GM18868 (cell line): ENCODE data around the gene METTL22.

ENCODE experiments used
- ATAC-seq: cut with Tn5 transposase; IDR thresholded peaks from one replicate; pipeline ENCODE4 v1.9.1; 2021; ENCODE audit warnings: mild to moderate bottlenecking, moderate library complexity; ENCODE audit not compliant: unreplicated experiment

Gene METTL22

DNA sequence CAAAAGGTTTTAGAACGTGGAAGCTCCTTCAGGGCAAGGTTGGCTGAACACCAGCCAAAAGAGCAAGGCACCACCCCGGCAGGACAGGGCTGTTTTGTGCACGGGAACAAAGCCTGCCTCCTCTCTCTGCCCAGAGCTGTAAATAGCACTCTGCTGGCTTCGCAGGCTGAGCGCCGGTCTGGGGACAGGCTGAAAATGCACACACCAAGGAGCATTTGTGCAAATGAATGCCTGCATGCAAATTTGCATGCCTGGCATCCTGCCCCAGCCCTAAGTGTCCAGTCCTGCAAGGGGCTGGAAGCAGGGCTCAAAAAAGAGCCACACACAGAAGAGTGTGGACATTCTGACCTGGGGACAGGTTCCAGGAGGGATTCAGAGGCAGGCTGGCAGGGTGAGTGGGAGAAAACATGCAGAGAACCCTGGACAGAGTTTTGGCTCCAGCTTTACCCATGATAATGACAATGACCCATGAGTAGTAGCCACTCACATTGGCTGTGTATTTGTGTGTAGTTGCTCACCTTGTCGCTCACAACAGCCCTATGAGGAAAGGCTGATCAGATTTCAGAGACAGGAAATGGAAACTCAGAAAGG, 64.6 kb downstream of the METTL22 start:
- no peak for ATAC-seq

- ATAC-seq = no peak
These were observed 65.4 kb downstream of the METTL22 start for GRCh38 chr16:8686879-8687278.

DNA sequence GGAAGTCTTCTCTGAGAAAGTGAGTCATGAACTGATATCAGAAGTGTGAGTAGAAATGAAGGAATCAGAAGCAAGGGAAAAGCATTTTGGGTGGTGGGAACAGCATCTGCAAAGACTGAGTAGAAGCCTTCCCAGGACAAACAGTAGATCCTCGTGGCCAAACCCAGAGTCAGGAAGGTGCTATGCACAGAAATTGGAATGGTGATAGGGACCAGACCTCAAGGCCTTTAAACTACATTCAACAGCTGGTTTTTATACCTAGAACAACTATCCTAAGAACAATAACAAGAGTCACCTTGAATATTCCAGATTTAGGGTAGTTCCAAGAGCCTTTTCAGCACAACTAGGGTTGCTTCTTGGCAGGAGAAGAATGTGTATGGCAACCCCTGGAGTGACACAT, 68.2 kb downstream of the METTL22 start:
- ATAC-seq = no peak

- ATAC-seq = no peak
These were observed 70.2 kb downstream of the METTL22 start for GRCh38 chr16:8691728-8692127.

DNA sequence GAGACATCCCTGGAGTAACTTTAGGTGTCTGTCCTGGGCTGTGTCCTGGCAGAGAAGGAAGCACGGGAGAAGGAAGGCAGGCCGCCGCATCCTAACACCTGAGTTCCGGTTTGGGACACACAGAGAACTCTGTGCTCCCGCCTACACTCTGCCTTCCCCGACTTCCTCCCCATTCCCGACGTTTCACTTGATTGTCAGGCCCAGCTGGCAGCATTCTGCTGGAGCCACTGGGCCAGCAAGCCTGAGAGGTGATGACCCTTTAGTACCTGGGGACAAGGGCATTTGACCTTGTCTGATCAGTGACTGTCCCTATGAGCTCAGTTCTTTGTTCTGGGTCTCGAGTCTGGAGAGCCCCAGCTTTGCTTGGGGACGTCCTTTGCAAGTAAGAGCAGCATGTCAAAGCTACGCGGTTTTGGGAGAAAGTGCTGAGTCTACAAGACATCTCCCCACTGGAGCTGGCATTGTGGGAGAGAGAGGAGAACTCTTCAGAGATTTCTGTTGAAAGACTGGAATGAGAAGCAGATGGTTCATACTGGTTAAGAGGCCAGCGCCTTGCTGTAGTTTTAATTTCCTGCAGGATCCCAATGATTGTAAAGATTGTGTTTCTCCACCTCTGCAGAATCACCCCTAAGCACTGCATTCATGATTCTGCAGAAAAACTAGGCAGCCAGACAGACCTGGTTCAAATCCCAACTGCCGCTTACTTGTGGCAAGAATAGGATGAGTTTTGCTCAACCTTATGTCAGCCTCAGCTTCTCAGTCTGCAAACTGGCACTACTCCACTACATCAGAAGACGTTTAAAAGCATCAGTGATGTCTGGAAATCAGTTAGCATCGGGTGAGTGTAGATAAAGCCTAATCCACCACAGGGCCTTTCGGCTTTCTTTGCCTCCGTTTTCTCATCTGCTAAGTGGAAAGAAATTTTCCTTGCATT, 73.6 kb downstream of the METTL22 start:
- ATAC-seq = no peak

GRCh38 chr16:8696880-8697279, 75.4 kb downstream of the METTL22 start:
- ATAC-seq = no peak

GRCh38 chr16:8697965-8698364, 76.5 kb downstream of the METTL22 start:
- no peak for ATAC-seq
